HG02642 (cell line): Measurements from ENCODE around the gene UGT1A10.
"Not testable (repeated sequence)": the region's sequence is repeated elsewhere in the genome, so short reads cannot be mapped to it uniquely, and the experiment has no call there.

Experiments
- ATAC-seq: cut with Tn5 transposase; IDR thresholded peaks from one replicate; pipeline ENCODE4 v1.9.1; 2021; ENCODE audit warnings: mild to moderate bottlenecking; ENCODE audit not compliant: unreplicated experiment, poor library complexity

Gene UGT1A10

GRCh38 chr2:233636306-233636705 is at the start of gene UGT1A10:
Gene UGT1A10 (plus strand): TSS chr2:233636448. CDS start chr2:233636523, 75 bp downstream.
- ATAC-seq, result not testable (repeated sequence)

- no peak for ATAC-seq
These were observed 47.8 kb upstream of the UGT1A10 start for GRCh38 chr2:233588400-233588799.

GRCh38 chr2:233592706-233593105 is 43.5 kb upstream of the UGT1A10 start:
- ATAC-seq, result not testable (repeated sequence)

DNA sequence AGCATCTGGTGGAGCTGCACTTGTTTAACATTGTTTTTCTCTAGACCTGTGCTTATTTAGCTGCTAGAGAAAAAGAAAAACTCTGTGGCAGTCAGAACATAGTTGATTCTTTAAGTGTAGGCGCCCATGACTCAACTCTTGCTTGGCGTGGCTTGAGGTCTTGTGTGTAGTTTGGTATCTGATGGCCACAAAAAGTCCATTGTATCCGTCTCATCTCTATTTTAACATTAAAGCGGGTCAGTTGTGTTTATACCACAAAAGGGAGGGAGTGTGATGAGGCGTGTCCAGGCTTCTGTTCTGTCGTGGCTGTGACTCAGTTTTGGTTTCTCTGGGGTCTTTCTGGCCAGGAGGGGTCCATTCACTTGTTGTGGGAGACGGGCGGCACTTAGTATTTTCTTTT is 43.0 kb upstream of the UGT1A10 start:
- no peak for ATAC-seq

GRCh38 chr2:233597522-233597921 is 38.7 kb upstream of the UGT1A10 start:
- no peak for ATAC-seq

GRCh38 chr2:233598952-233599351 is 37.3 kb upstream of the UGT1A10 start:
- no peak for ATAC-seq

DNA sequence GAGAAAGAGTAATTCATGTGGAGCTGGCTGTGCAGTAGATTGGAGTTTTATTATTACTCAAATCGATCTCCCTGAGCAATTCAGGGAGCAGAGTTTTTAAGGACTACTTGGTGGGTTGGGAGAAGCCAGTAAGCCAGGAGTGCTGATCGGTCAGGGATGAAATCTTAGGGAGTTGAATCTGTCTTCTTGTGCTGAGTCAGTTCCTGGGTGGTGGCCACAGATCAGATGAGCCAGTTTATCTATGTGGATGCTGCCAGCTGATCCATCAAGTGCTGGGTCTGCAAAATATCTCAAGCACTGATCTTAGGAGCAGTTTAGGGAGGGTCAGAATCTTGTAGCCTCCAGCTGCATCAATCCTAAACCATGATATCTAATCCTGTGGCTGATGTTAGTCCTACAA is 35.9 kb upstream of the UGT1A10 start:
- ATAC-seq, result no peak

- ATAC-seq, result no peak
These were observed 34.2 kb upstream of the UGT1A10 start for GRCh38 chr2:233602076-233602475.

DNA sequence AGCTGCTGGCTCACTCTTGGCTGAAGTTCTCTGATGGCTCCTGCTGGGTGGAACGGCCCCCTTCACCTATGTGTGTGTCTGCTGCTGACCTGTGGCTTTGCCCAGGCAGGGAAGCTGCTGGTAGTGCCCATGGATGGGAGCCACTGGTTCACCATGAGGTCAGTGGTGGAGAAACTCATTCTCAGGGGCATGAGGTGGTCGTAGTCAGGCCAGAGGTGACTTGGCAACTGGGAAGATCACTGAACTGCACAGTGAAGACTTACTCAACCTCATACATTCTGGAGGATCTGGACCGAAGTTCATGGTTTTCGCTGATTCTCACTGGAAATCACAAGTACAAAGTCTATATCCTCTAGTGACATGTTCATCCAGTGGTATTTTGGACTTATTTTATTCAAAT is 32.7 kb upstream of the UGT1A10 start:
- ATAC-seq, result no peak

DNA sequence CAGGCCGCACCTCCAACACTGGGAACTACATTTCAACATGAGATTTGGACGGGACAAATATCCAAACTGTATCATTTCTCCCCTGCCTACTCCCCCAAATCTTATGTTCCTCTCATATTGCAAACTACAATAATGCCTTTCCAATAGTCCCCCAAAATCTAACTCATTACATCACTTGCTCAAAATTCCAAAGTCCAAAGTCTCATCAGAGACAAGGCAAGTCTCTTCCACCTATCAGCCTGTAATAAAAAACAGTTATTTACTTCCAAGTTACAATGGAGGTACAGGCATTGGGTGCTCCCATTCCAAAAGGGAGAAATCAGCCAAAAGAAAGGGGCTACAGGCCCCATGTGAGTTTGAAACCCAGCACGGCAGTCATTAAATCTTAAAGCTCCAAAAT is 31.4 kb upstream of the UGT1A10 start:
- no peak for ATAC-seq

DNA sequence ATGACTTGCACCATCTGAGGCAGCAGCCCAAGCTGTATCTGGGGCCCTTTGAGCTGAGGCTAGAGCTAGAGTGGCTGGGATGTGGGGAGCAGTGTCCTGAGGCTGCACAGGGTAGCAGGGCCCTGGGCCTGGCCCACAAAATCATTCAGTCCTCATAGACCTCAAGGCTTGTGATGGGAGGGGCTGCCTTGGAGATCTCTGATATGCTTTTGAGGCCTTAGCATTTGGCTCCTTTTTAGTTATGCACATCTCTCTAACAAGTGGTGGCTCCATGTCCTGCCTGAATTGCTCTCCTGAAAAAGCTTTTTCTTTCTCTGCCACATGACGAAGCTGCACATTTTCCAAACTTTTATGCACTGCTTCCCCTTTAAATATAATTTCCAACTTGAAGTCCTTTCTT is 30.6 kb upstream of the UGT1A10 start:
- ATAC-seq, result no peak

DNA sequence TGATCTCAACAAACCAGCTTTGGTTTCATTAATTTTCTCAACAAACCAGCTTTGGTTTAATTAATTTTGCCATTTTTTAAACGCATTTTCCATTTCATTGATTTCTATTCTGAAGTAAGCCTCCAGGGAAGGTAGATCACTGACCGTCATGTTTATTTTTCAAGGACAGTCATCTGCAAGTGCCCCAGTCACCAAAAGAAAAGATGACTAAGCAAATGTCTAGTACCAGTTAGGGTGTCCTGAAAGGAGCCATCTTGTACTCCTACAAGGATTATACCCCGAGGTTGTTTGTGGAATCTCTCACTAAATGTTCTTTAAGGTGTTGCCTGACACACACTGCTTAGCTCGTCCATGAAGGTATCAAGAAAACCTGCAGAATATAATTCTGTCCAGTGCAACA is 25.0 kb upstream of the UGT1A10 start:
- no peak for ATAC-seq

- ATAC-seq, result not testable (repeated sequence)
These were observed 18.8 kb upstream of the UGT1A10 start, which contains the start of gene UGT1A8 for GRCh38 chr2:233617476-233617875. Gene UGT1A8 (plus strand): TSS chr2:233617633. CDS start chr2:233617708, 75 bp downstream.

DNA sequence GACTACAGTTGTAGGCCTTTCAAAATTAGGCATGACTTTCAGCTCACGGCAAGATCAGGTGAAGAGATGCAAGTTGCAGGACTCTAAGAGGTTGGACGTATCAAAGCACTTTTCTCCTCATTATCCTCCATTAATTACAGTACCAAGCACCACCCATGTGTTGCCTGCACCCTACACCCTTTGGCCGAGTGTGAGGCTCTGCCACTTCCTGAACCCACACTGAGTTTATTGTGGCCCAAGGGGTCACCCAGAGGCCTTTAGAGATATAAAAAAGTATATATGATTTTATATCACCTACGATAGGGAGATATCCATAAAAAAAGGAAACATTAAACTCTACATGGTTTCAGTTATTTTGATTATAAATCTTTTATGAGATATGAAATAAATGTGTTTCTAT is 16.0 kb upstream of the UGT1A10 start:
- ATAC-seq, result no peak

DNA sequence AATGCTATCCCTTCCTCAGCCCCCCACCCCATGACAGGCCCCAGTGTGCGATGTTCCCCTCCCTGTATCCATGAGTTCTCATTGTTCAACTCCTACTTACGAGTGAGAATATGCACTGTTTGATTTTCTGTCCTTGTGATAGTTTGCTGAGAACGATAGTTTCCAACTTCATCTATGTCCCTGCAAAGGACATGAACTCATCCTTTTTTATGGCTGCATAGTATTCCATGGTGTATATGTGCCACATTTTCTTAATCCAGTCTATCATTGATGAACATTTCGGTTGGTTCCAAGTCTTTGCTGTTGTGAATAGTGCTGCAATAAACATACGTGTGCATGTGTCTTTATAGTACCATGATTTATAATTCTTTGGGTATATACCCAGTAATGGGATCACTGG is 14.4 kb upstream of the UGT1A10 start:
- ATAC-seq, result not testable (repeated sequence)

DNA sequence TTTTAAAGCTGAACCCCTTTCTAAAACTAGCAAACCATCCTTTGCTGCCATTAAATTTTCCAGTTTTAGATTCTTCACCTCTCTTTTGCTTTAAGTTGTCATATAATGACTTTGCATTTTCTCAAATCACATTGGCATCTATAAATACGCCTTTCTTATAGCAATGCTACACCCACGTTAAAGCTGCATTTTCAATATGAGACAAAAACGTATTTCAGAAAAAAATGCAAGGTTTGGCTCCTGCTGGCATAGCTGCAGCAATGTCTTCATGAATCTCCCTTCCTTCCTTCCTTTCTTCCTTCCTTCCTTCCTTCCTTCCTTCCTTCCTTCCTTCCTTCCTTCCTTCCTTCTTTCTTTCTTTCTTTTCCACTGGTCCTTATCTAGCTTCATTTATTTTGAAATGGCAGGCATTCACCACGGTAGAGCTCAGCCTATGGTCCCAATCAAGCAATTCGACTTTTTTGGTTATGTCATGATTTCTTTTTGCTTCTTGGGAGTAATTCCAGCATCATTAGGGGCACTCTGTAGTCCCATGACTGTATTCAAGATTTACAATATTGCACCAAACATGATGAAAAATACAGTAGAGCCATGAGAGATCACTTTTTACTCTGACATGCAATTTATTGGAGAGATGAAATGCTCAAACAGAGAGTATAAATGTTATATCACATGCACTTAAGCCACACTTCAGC is 8.8 kb upstream of the UGT1A10 start:
- no peak for ATAC-seq

- no peak for ATAC-seq
These were observed 2.6 kb downstream of the UGT1A10 start for GRCh38 chr2:233638836-233639235.

GRCh38 chr2:233639860-233640259 is 3.6 kb downstream of the UGT1A10 start:
- no peak for ATAC-seq

DNA sequence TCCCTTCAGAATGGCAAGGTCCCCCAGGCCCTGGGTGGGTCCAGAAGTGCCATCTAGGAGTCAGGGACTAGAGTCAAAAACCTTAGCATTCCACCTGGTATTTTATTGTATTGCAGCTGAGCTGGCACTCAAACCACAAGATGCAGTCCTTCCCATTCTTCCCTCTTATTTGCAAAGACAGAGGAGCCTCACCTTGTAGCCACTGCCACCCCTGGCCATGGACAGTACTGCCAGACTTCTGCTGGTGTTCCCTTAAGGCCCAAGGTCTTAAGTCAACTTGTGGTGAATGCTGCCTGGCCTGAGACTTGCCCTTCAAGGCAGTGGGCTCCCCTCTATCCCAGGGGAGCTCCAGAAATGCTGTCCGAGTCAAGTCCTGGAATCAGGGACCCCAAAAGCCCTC is 6.9 kb downstream of the UGT1A10 start:
- ATAC-seq, result no peak

GRCh38 chr2:233646033-233646432 is 9.8 kb downstream of the UGT1A10 start:
- ATAC-seq, result not testable (repeated sequence)

DNA sequence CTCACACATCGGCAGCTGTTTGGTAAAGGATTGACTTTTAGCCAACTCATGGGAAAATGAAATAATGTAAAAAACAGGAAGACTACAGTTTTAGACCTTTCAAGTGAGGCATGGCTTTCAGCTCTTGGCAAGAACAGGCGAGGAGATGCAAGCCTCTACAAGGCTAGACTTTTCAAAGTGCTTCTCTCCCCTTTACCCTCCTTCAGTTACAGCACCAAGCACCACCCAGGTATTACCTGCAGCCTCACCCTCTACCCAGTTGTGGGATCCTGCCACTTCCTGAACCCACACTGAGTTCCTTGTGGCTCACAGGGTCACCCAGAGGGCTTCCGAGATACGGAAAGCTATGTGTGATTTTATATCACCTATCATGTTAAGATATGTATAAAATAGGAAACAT is 14.7 kb downstream of the UGT1A10 start:
- ATAC-seq, result no peak

DNA sequence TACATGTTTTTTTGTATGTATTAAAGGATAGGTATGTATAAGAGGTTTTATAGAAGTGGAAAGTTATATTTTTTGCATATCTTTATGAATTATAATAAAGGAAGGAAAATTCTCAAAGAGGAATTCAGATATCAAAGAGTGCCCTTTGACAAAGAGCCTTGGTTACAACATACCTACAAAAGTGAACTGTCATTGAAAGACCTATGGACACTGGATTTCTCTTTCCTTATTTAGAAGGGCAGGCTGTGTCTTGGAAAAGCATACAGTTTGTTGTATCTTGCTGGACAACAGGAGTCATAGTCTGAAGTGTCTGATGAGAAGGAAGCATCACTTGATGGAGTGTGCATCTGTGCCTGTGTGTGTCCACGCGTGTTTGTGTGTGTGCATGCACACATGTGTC is 15.2 kb downstream of the UGT1A10 start:
- ATAC-seq, result no peak
